ENCODE data around the gene TCEAL4. TPM values are rescaled to one million over a fixed set of nuclear protein-coding genes. Genes with fewer than 3 reads are reported as not detected.

The TCEAL4 gene
- total and polyA plus RNA-seq, 2 of the 13 experiments (the other 11 are each of a cell fraction or from before 2014, with no cell fraction given), result 12.6 to 31.0 TPM

DNA sequence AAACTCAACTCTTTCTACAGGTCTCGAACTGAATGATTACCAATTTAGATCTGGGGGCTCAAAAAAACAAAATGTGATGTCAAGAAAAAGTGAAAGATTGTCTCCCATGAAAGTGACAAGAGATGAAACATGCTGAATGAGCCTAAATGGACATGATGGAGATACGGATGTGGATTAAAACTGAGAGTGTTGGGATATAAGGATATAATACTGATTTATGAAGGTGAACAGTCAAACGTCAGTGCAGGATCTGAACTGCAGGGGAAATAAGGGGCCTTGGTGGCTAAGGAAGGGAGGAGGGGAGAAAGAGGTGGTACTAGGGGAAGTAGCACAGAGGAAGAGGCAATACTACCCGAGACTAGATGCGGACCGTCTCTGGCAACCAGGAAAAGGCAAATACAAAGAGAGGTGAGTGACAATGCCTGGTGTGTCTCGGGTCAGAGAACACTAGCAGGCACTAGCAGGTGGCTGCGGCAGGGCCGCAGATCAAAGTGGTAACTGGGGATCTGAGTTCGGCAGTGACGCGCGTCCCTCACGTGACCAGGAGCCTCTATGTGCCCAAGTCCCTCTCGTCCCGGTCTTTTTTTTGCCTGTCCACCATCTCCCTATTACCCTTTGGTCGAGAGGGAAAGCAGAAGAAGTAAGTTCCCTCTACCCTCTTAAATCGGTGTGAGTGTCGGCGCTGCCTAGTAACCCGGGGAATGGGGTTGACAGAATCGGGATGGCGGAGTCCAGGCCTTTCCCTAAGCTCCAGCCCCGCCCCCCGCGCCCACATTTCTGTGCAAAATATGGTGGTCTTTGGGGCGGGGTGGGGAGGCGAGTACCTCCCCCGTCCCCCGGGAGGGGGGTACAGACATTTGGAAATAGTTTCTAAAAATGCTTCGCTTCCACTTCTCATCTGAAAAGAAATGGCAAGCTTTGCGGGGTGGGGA, 43.3 kb downstream of the TCEAL4 start, which contains the start of gene TCEAL1 (continued):
- no peak for TF ChIP-seq ZNF407 (CRISPR knock-in tag; IDR thresholded peaks at IDR 0.05; ENCODE audit: not compliant biosample characterization)
- no peak for TF ChIP-seq BRF2 (CRISPR knock-in tag; IDR thresholded peaks at IDR 0.05)
- TF ChIP-seq GTF2F1 (IDR thresholded peaks at IDR 0.05; ENCODE audit: low read length), result no peak
- TF ChIP-seq ZBTB7B (CRISPR knock-in tag; IDR thresholded peaks at IDR 0.05), result no peak
- no peak for TF ChIP-seq ZNF496 (CRISPR knock-in tag; IDR thresholded peaks at IDR 0.05; ENCODE audit: insufficient replicate concordance)
- TF ChIP-seq, protein P1, sequence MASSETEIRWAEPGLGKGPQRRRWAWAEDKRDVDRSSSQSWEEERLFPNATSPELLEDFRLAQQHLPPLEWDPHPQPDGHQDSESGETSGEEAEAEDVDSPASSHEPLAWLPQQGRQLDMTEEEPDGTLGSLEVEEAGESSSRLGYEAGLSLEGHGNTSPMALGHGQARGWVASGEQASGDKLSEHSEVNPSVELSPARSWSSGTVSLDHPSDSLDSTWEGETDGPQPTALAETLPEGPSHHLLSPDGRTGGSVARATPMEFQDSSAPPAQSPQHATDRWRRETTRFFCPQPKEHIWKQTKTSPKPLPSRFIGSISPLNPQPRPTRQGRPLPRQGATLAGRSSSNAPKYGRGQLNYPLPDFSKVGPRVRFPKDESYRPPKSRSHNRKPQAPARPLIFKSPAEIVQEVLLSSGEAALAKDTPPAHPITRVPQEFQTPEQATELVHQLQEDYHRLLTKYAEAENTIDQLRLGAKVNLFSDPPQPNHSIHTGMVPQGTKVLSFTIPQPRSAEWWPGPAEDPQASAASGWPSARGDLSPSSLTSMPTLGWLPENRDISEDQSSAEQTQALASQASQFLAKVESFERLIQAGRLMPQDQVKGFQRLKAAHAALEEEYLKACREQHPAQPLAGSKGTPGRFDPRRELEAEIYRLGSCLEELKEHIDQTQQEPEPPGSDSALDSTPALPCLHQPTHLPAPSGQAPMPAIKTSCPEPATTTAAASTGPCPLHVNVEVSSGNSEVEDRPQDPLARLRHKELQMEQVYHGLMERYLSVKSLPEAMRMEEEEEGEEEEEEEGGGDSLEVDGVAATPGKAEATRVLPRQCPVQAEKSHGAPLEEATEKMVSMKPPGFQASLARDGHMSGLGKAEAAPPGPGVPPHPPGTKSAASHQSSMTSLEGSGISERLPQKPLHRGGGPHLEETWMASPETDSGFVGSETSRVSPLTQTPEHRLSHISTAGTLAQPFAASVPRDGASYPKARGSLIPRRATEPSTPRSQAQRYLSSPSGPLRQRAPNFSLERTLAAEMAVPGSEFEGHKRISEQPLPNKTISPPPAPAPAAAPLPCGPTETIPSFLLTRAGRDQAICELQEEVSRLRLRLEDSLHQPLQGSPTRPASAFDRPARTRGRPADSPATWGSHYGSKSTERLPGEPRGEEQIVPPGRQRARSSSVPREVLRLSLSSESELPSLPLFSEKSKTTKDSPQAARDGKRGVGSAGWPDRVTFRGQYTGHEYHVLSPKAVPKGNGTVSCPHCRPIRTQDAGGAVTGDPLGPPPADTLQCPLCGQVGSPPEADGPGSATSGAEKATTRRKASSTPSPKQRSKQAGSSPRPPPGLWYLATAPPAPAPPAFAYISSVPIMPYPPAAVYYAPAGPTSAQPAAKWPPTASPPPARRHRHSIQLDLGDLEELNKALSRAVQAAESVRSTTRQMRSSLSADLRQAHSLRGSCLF (CRISPR knock-in tag; IDR thresholded peaks at IDR 0.05; ENCODE audit: borderline replicate concordance), result no peak
- TF ChIP-seq, protein P2, sequence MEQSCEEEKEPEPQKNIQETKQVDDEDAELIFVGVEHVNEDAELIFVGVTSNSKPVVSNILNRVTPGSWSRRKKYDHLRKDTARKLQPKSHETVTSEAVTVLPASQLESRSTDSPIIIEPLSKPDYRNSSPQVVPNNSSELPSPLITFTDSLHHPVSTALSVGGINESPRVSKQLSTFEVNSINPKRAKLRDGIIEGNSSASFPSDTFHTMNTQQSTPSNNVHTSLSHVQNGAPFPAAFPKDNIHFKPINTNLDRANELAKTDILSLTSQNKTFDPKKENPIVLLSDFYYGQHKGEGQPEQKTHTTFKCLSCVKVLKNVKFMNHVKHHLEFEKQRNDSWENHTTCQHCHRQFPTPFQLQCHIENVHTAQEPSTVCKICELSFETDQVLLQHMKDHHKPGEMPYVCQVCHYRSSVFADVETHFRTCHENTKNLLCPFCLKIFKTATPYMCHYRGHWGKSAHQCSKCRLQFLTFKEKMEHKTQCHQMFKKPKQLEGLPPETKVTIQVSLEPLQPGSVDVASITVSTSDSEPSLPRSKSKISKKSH (CRISPR knock-in tag; IDR thresholded peaks at IDR 0.05; ENCODE audit: borderline replicate concordance), result 0 out of 2 replicates have a peak, but pooled peaks have one; percentile 9
- TF ChIP-seq RBFOX2 (IDR thresholded peaks at IDR 0.05; ENCODE audit: low read depth, low read length), result no peak
- no peak for TF ChIP-seq ZNF557 (CRISPR knock-in tag; IDR thresholded peaks at IDR 0.05)
- TF ChIP-seq ZNF317 (CRISPR knock-in tag; IDR thresholded peaks at IDR 0.05), result no peak
- no peak for TF ChIP-seq GZF1 (CRISPR knock-in tag; IDR thresholded peaks at IDR 0.05)
- no peak for TF ChIP-seq ZNF230 (CRISPR knock-in tag; IDR thresholded peaks at IDR 0.05)

All from HepG2 (cell line).